Upper lobe of left lung (tissue), 6 donors: ENCODE data around the gene SESN2. TPM values are rescaled to one million over a fixed set of nuclear protein-coding genes. Genes with fewer than 3 reads are reported as not detected.

Source experiments
- ATAC-seq, 2 donors: fragments of 200-7000 bp; cut with Tn5 transposase; one replicate each; pipeline ENCODE4 v1.9.1; 2022; ENCODE audit warnings: mild to moderate bottlenecking in 2 of 2, moderate library complexity in 2 of 2; ENCODE audit not compliant: low FRiP score in 2 of 2
- DNase-seq, 2 donors: peaks; one replicate each; pipeline ENCODE4 v3.0.0-alpha.2; 2019 to 2020
- H3K27ac ChIP-seq, 4 donors: fragments of 200-600 bp; sonication (generic); one replicate each; pipeline ENCODE4 v1.5.1; 2016 to 2019
- H3K27me3 ChIP-seq, 4 donors: fragments of 200-600 bp; sonication (generic); one replicate each; pipeline ENCODE4 v1.5.1; 2017 to 2019
- H3K36me3 ChIP-seq, 4 donors: fragments of 200-600 bp; sonication (generic); one replicate each; pipeline ENCODE4 v1.5.1; 2016 to 2019
- H3K4me1 ChIP-seq, 4 donors: fragments of 200-600 bp; sonication (generic); one replicate each; pipeline ENCODE4 v1.5.1; 2018 to 2019
- H3K4me3 ChIP-seq, 4 donors: fragments of 200-600 bp; sonication (generic); one replicate each; pipeline ENCODE4 v1.5.1; 2017 to 2019; ENCODE audit warnings: mild to moderate bottlenecking in 2 of 4, moderate library complexity in 1 of 4
- H3K9me3 ChIP-seq, 4 donors: fragments of 200-600 bp; sonication (generic); one replicate each; pipeline ENCODE4 v1.5.1; 2018 to 2019
- EP300 ChIP-seq, 4 donors: sonication (generic); formaldehyde crosslinking; IDR thresholded peaks; one replicate each; pipeline ENCODE4 v1.5.1; 2017; ENCODE audit warnings: antibody characterized with exemption in 4 of 4, control low read depth in 2 of 4
- POLR2A ChIP-seq, 4 donors: fragments of 450-650 bp; IDR thresholded peaks; one replicate each; pipeline ENCODE4 v1.5.1; 2016 to 2017; ENCODE audit warnings: antibody characterized with exemption in 4 of 4, mild to moderate bottlenecking in 2 of 4
- POLR2AphosphoS5 ChIP-seq, 2 donors: sonication (generic); formaldehyde crosslinking; IDR thresholded peaks; one replicate each; pipeline ENCODE4 v1.5.1; 2017; ENCODE audit warnings: antibody characterized with exemption in 2 of 2
- WGBS, 2 donors: methylation state at CpG; one replicate each; pipeline ENCODE4 v1.1.5; 2017 to 2018; 5-methylcytosine and 5-hydroxymethylcytosine counted together
- total RNA-seq, 6 donors: library from RNA; depleted of rRNA in 4 of 6; stranded (reverse); fragments of >200 nt in 4 of 6; gene quantifications; one replicate each; pipeline versions ENCODE4 v1.1.0 to v1.2.1, GENCODE V29; 2016 to 2021
- TF ChIP-seq, protein P1 (sequence below), 6 experiments: fragments of 450-650 bp in 4 of 6; fragments of 200-600 bp in 2 of 6; sonication (generic) in 2 of 6; IDR thresholded peaks; one replicate each; pipeline ENCODE4 v1.5.1; 2016 to 2019; ENCODE audit warnings: antibody characterized with exemption in 6 of 6
- donor health status: DM: no; HTN: no; CAD: no; lungs with moderate emphysema.
- donor health status: DM: no; HTN: yes; CAD: no; lungs with severe emphysema.

SESN2 gene
- total RNA-seq, 6 donors from 2014 or later, result 9.6 to 18.1 (median 14.5) TPM

DNA sequence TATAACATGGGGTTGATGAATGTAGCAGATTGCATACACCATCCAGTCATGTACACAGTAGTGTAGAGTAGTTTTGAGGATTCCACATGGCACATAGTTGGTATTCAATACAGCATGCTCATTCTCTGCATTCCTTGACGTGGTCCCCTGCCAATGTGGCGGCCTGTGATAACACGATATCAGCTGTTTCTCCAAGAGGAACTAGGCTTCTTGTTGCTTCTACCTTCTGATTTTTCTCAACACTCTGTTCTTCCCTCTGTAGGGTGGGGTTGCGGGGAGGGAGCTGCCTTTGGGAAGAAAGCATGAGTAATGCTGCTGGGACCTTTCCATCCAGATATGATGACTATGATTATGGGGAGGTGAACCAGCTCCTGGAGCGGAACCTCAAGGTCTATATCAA, 19.4 kb downstream of the SESN2 start:
- Histone ChIP-seq H3K4me3 (no peak overlapping the region), H3K27me3 (no peaks in the 10 kb centered on the region), H3K27ac (no peak overlapping the region), H3K4me1 (peaks cover 5 to 20% (median 16%) of the 10 kb centered on the region in 4 donors), H3K36me3 (peaks cover 22 to 94% (median 71%) of the 10 kb centered on the region in 4 donors), H3K9me3 (no peaks in the 10 kb centered on the region)
- TF ChIP-seq POLR2A (IDR thresholded peaks at IDR 0.05), result no peak
- no peak for DNase-seq
- ATAC-seq, result no peak
- WGBS, 2 donors, result 90 to 93% methylated on average over 4 to 5 of the region's 5 CpGs

DNA sequence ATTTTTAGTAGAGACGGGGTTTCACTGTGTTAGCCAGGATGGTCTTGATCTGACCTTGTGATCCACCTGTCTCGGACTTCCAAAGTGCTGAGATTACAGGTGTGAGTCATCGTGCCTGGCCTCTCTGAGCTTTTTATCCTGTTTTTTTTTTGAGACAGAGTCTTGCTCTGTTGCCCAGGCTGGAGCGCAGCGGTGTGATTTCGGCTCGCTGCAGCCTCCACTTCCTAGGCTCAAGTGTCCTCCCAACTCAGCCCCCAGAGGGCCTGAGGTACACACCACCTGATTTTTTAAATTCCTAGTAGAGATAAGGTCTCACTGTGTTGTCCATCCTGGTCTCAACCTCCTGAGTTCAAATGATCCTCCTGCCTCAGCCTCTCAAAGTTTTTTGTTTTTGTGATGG, 20.4 kb downstream of the SESN2 start:
- no peak overlapping the region for H3K4me3 ChIP-seq
- H3K36me3 ChIP-seq, result peaks cover 16 to 84% (median 61%) of the 10 kb centered on the region in 4 donors
- DNase-seq, result no peak

GRCh38 chr1:28280501-28280900, 21.2 kb downstream of the SESN2 start:
- H3K9me3 ChIP-seq, result no peaks in the 10 kb centered on the region
- TF ChIP-seq POLR2A (IDR thresholded peaks at IDR 0.05) (no peak), POLR2AphosphoS5 (IDR thresholded peaks at IDR 0.05) (no peak)
- peak overlapping the region; percentile 42 to 72 (median 56) for H3K27ac ChIP-seq
- no peak overlapping the region for H3K4me3 ChIP-seq
- peak; percentile 36 to 41 for ATAC-seq
- H3K27me3 ChIP-seq, result no peaks in the 10 kb centered on the region
- DNase-seq, result peak in 1 of 2 donors; percentile 28
- H3K4me1 ChIP-seq, result peaks cover 5 to 20% (median 16%) of the 10 kb centered on the region in 4 donors
- peaks cover 15 to 76% (median 55%) of the 10 kb centered on the region in 4 donors for H3K36me3 ChIP-seq
- WGBS, 2 donors, result 85% methylated on average over 8 of the region's 8 CpGs

More for the DNA sequence above, 20.4 kb downstream of the SESN2 start:
- no peak for ATAC-seq
- Histone ChIP-seq H3K9me3 (no peaks in the 10 kb centered on the region), H3K4me1 (peaks cover 5 to 20% (median 16%) of the 10 kb centered on the region in 4 donors), H3K27me3 (no peaks in the 10 kb centered on the region), H3K27ac (peak overlapping the region in 2 of 4 donors; percentile 42 to 71)
- WGBS, 2 donors, result 95 to 99% methylated on average over 7 of the region's 7 CpGs
- TF ChIP-seq, protein P1, sequence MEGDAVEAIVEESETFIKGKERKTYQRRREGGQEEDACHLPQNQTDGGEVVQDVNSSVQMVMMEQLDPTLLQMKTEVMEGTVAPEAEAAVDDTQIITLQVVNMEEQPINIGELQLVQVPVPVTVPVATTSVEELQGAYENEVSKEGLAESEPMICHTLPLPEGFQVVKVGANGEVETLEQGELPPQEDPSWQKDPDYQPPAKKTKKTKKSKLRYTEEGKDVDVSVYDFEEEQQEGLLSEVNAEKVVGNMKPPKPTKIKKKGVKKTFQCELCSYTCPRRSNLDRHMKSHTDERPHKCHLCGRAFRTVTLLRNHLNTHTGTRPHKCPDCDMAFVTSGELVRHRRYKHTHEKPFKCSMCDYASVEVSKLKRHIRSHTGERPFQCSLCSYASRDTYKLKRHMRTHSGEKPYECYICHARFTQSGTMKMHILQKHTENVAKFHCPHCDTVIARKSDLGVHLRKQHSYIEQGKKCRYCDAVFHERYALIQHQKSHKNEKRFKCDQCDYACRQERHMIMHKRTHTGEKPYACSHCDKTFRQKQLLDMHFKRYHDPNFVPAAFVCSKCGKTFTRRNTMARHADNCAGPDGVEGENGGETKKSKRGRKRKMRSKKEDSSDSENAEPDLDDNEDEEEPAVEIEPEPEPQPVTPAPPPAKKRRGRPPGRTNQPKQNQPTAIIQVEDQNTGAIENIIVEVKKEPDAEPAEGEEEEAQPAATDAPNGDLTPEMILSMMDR (IDR thresholded peaks at IDR 0.05), result no peak
- no peak for TF ChIP-seq POLR2AphosphoS5 (IDR thresholded peaks at IDR 0.05)
- no peak for TF ChIP-seq POLR2A (IDR thresholded peaks at IDR 0.05)
- no peak for TF ChIP-seq EP300 (IDR thresholded peaks at IDR 0.05)

DNA sequence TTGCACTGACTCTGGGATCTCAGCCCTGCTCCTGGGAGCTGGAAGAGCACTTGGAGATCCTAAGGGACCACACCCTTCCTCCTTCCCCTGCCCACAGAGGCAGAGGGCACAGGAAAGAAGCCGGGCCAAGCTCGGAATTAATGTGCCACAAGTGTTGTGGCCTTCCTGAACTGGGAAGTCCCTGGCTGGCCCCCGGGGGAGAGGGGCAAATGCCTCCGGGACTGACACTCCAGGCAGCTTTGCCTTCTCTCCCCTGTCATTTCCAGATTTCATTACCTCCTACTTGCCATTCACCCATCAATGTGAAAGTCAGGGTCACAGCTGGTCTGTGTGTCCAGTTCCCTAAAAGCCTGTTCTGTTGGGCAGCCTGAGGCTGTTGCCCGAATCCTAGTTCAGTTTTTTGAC, 21.7 kb downstream of the SESN2 start:
- ATAC-seq, result peak; percentile 15 to 47
- peaks cover 5 to 20% (median 16%) of the 10 kb centered on the region in 4 donors for H3K4me1 ChIP-seq
- 46 to 73% methylated on average over 5 of the region's 5 CpGs for WGBS, 2 donors
- no peaks in the 10 kb centered on the region for H3K9me3 ChIP-seq
- H3K27me3 ChIP-seq, result no peaks in the 10 kb centered on the region
- no peak for DNase-seq
- H3K27ac ChIP-seq, result peak overlapping the region; percentile 42 to 72 (median 56)
- no peak overlapping the region for H3K4me3 ChIP-seq
- H3K36me3 ChIP-seq, result peaks cover 15 to 72% (median 51%) of the 10 kb centered on the region in 4 donors
- no peak for TF ChIP-seq POLR2AphosphoS5 (IDR thresholded peaks at IDR 0.05)
- TF ChIP-seq POLR2A (IDR thresholded peaks at IDR 0.05), result no peak
- no peak for TF ChIP-seq EP300 (IDR thresholded peaks at IDR 0.05)
- TF ChIP-seq, protein P1 (IDR thresholded peaks at IDR 0.05), result no peak

- H3K27me3 ChIP-seq, result no peaks in the 10 kb centered on the region
- ATAC-seq, result no peak
- WGBS, 2 donors, result 93 to 95% methylated on average over 10 to 14 of the region's 14 CpGs
- no peak overlapping the region for H3K4me3 ChIP-seq
- no peak for TF ChIP-seq POLR2A (IDR thresholded peaks at IDR 0.05)
- TF ChIP-seq, protein P1 (IDR thresholded peaks at IDR 0.05), result no peak
- no peak for TF ChIP-seq POLR2AphosphoS5 (IDR thresholded peaks at IDR 0.05)
- TF ChIP-seq EP300 (IDR thresholded peaks at IDR 0.05), result no peak
- H3K27ac ChIP-seq, result peak overlapping the region; percentile 42 to 72 (median 56)
- peaks cover 15 to 65% (median 45%) of the 10 kb centered on the region in 4 donors for H3K36me3 ChIP-seq
- no peaks in the 10 kb centered on the region for H3K9me3 ChIP-seq
- peaks cover 5 to 20% (median 16%) of the 10 kb centered on the region in 4 donors for H3K4me1 ChIP-seq
- DNase-seq, result no peak
Measured at GRCh38 chr1:28281608-28282425, 22.5 kb downstream of the SESN2 start.
